KMS-11 (cell line): ENCODE data around the gene NUBP2.

Experiments
- H2AFZ ChIP-seq: fragments of 200-600 bp; sonication (generic); 2 replicates; pipeline ENCODE4 v1.6.1; 2016; ENCODE audit warnings: antibody characterized with exemption, mixed run types, low read depth
- H3K27ac ChIP-seq: fragments of 200-600 bp; sonication (generic); 2 replicates; pipeline ENCODE4 v1.6.1; 2016; ENCODE audit warnings: mild to moderate bottlenecking, mixed run types
- H3K27me3 ChIP-seq: fragments of 200-600 bp; sonication (generic); 2 replicates; pipeline ENCODE4 v1.6.1; 2017; ENCODE audit warnings: mild to moderate bottlenecking, low read depth, mixed run types, moderate library complexity; ENCODE audit not compliant: insufficient read depth
- H3K36me3 ChIP-seq: fragments of 200-600 bp; sonication (generic); 2 replicates; pipeline ENCODE4 v1.6.1; 2017; ENCODE audit warnings: mild to moderate bottlenecking, mixed run types; ENCODE audit not compliant: insufficient read depth
- H3K4me1 ChIP-seq: fragments of 200-600 bp; sonication (generic); 2 replicates; pipeline ENCODE4 v1.6.1; 2016; ENCODE audit warnings: mild to moderate bottlenecking, low read depth, mixed run types; ENCODE audit not compliant: poor library complexity, severe bottlenecking
- H3K4me2 ChIP-seq: fragments of 200-600 bp; sonication (generic); 2 replicates; pipeline ENCODE4 v1.7.0; 2016; ENCODE audit warnings: mild to moderate bottlenecking, mixed run types
- H3K4me3 ChIP-seq: fragments of 200-600 bp; sonication (generic); IDR thresholded peaks from 2 replicates; pipeline ENCODE4 v1.6.1; 2017; ENCODE audit warnings: low read depth, low read length, mixed read lengths; ENCODE audit not compliant: insufficient read depth
- H3K79me2 ChIP-seq: fragments of 200-600 bp; sonication (generic); 2 replicates; pipeline ENCODE4 v1.6.1; 2016; ENCODE audit warnings: low read depth, mixed run types; ENCODE audit not compliant: insufficient read depth
- H3K9ac ChIP-seq: fragments of 200-600 bp; sonication (generic); 2 replicates; pipeline ENCODE4 v1.6.1; 2016; ENCODE audit warnings: mild to moderate bottlenecking, mixed run types
- H4K20me1 ChIP-seq: fragments of 200-600 bp; sonication (generic); 2 replicates; pipeline ENCODE4 v1.6.1; 2016; ENCODE audit warnings: mild to moderate bottlenecking, mixed run types; ENCODE audit not compliant: insufficient read depth
- CTCF ChIP-seq: fragments of 200-600 bp; sonication (generic); conservative IDR thresholded peaks from 2 replicates; pipeline ENCODE4 v1.6.1; 2017; ENCODE audit warnings: low read depth, mild to moderate bottlenecking, antibody characterized with exemption, low read length, moderate library complexity, mixed read lengths

Gene NUBP2

GRCh38 chr16:1767116-1767994 is 15.4 kb upstream of the NUBP2 start:
- H3K27ac ChIP-seq, result no peak overlapping the region
- no peak overlapping the region for H2AFZ ChIP-seq
- H3K79me2 ChIP-seq, result peaks cover 17% of the 10 kb centered on the region
- peaks cover 5% of the 10 kb centered on the region for H3K4me1 ChIP-seq
- no peak overlapping the region for H3K9ac ChIP-seq
- H3K36me3 ChIP-seq, result no peaks in the 10 kb centered on the region
- TF ChIP-seq CTCF, result no peak
- no peaks in the 10 kb centered on the region for H3K27me3 ChIP-seq
- no peaks in the 10 kb centered on the region for H4K20me1 ChIP-seq
- H3K4me2 ChIP-seq, result no peak overlapping the region
- no peak overlapping the region for H3K4me3 ChIP-seq

GRCh38 chr16:1768061-1768766 is 14.5 kb upstream of the NUBP2 start:
- Histone ChIP-seq H3K36me3 (no peaks in the 10 kb centered on the region), H3K9ac (no peak overlapping the region), H3K27ac (no peak overlapping the region), H4K20me1 (no peaks in the 10 kb centered on the region), H3K27me3 (no peaks in the 10 kb centered on the region), H3K4me1 (peaks cover 5% of the 10 kb centered on the region), H3K4me2 (no peak overlapping the region), H2AFZ (no peak overlapping the region), H3K79me2 (peaks cover 22% of the 10 kb centered on the region), H3K4me3 (no peak overlapping the region)
- no peak for TF ChIP-seq CTCF

GRCh38 chr16:1768767-1769401 is 13.9 kb upstream of the NUBP2 start:
- H3K27me3 ChIP-seq, result no peaks in the 10 kb centered on the region
- H3K27ac ChIP-seq, result no peak overlapping the region
- H2AFZ ChIP-seq, result no peak overlapping the region
- H3K79me2 ChIP-seq, result peaks cover 25% of the 10 kb centered on the region
- no peak overlapping the region for H3K4me3 ChIP-seq
- peaks cover 5% of the 10 kb centered on the region for H3K4me1 ChIP-seq
- H4K20me1 ChIP-seq, result no peaks in the 10 kb centered on the region
- no peak for TF ChIP-seq CTCF
- H3K4me2 ChIP-seq, result no peak overlapping the region
- no peaks in the 10 kb centered on the region for H3K36me3 ChIP-seq
- H3K9ac ChIP-seq, result no peak overlapping the region

- H3K36me3 ChIP-seq, result no peaks in the 10 kb centered on the region
- TF ChIP-seq CTCF, result no peak
- no peak overlapping the region for H2AFZ ChIP-seq
- H3K79me2 ChIP-seq, result peaks cover 33% of the 10 kb centered on the region
- H3K9ac ChIP-seq, result no peak overlapping the region
- H3K4me2 ChIP-seq, result 0 out of 2 replicates have a peak overlapping the region, but pooled peaks have one; percentile 91
- no peaks in the 10 kb centered on the region for H4K20me1 ChIP-seq
- H3K27me3 ChIP-seq, result no peaks in the 10 kb centered on the region
- H3K4me3 ChIP-seq, result no peak overlapping the region
- H3K4me1 ChIP-seq, result peaks cover 13% of the 10 kb centered on the region
- H3K27ac ChIP-seq, result no peak overlapping the region
These were observed 13.1 kb upstream of the NUBP2 start for GRCh38 chr16:1769402-1770300.
